GM12878 (cell line): ENCODE results near the gene FAM124B. TPM values are rescaled to one million over a fixed set of nuclear protein-coding genes. Genes with fewer than 3 reads are reported as not detected.

Experiments used
- ATAC-seq: fragments of 200-7000 bp; cut with Tn5 transposase; 3 replicates; pipeline ENCODE4 v1.9.1; 2020; ENCODE audit warnings: mild to moderate bottlenecking, moderate library complexity
- BruUV-seq: library from RNA; stranded (reverse); fragments of 400-500 nt; replicated peaks from 2 replicates; lab custom pipeline; 2021; lab: Mats Ljungman, UMichigan
- CTCF ChIA-PET: fragments of 300-600 bp; sonication (Branson Sonifier 250); formaldehyde crosslinking; extraction: SDS; loops from one replicate; lab custom pipeline; 2021; ENCODE audit warnings: inconsistent platforms; lab: Yijun Ruan, JAX
- POLR2A ChIA-PET: fragments of 350-600 bp; formaldehyde crosslinking; extraction: SDS; loops from one replicate; lab custom pipeline; 2021; ENCODE audit warnings: inconsistent platforms; lab: Charles Lee
- RAD21 ChIA-PET: fragments of 300-600 bp; sonication (Branson Sonifier 250); formaldehyde crosslinking; loops from one replicate; lab custom pipeline; 2023; ENCODE audit warnings: antibody characterized with exemption; ENCODE audit not compliant: unreplicated experiment; lab: Charles Lee
- SMC1A ChIA-PET: fragments of 300-600 bp; sonication (Branson Sonifier 250); formaldehyde crosslinking; loops from one replicate; lab custom pipeline; 2023; ENCODE audit not compliant: unreplicated experiment, uncharacterized antibody; lab: Charles Lee
- DNase-seq: peaks from one replicate; pipeline ENCODE4 v3.0.0-alpha.2; 2011; ENCODE audit warnings: low read depth, low spot score
- FAIRE-seq: peaks from 3 replicates; lab custom pipeline; 2011; peaks lifted over from hg19 to GRCh38; lab: Jason Lieb, UNC
- H2AFZ ChIP-seq: 2 replicates; pipeline ENCODE4 v1.6.0; 2011; ENCODE audit warnings: low read depth, low read length, control low read depth; ENCODE audit not compliant: control insufficient read depth
- H3K27ac ChIP-seq: 2 replicates; pipeline ENCODE4 v1.5.1; 2011; ENCODE audit warnings: control low read depth; ENCODE audit not compliant: control insufficient read depth, insufficient read depth
- H3K27me3 ChIP-seq, 2 experiments: replicated peaks in 1 of 2; 2 replicates each; pipeline versions ENCODE4 v1.6.0 to v1.6.1; 2011; ENCODE audit warnings: low read length in 1 of 2; ENCODE audit not compliant: control insufficient read depth in 2 of 2, insufficient read depth in 2 of 2
- H3K36me3 ChIP-seq, 2 experiments: 2 replicates each; pipeline ENCODE4 v1.5.1; 2011; ENCODE audit warnings: low read length in 1 of 2; ENCODE audit not compliant: control insufficient read depth in 2 of 2, insufficient read depth in 2 of 2
- H3K4me1 ChIP-seq: 2 replicates; pipeline ENCODE4 v1.6.1; 2011; ENCODE audit warnings: mild to moderate bottlenecking, low read length, moderate library complexity, mixed read lengths; ENCODE audit not compliant: control insufficient read depth, insufficient read depth
- H3K4me2 ChIP-seq: 2 replicates; pipeline ENCODE4 v1.6.0; 2011; ENCODE audit warnings: control low read depth; ENCODE audit not compliant: control insufficient read depth, insufficient read depth
- H3K4me3 ChIP-seq: fragments of 200-600 bp; sonication (generic); 2 replicates; pipeline ENCODE4 v1.5.1; 2016
- H3K79me2 ChIP-seq: 2 replicates; pipeline ENCODE4 v1.6.0; 2011; ENCODE audit warnings: low read length; ENCODE audit not compliant: control insufficient read depth, insufficient read depth
- H3K9ac ChIP-seq: 2 replicates; pipeline ENCODE4 v1.8.0; 2011; ENCODE audit warnings: low read length, control low read depth, mixed read lengths; ENCODE audit not compliant: control insufficient read depth, insufficient read depth
- H3K9me3 ChIP-seq: replicated peaks from 3 replicates; pipeline ENCODE4 v1.5.1; 2011; ENCODE audit warnings: mild to moderate bottlenecking, low read length; ENCODE audit not compliant: control insufficient read depth, insufficient read depth
- H4K20me1 ChIP-seq: 2 replicates; pipeline ENCODE4 v1.6.0; 2011; ENCODE audit not compliant: control insufficient read depth, insufficient read depth
- BMI1 ChIP-seq: fragments of 450-650 bp; IDR thresholded peaks from 2 replicates; pipeline ENCODE4 v1.6.1; 2016; ENCODE audit warnings: mild to moderate bottlenecking, moderate library complexity, borderline replicate concordance
- EED ChIP-seq: sonication (generic); IDR thresholded peaks from 2 replicates; pipeline ENCODE4 v1.6.1; 2016; ENCODE audit warnings: antibody characterized with exemption, low read depth
- FOS ChIP-seq: IDR thresholded peaks from 3 replicates; pipeline ENCODE4 v1.6.1; 2011; ENCODE audit warnings: borderline replicate concordance; ENCODE audit not compliant: insufficient read length; ENCODE audit errors: extremely low read depth
- KAT2A ChIP-seq: conservative IDR thresholded peaks from 2 replicates; pipeline ENCODE4 v1.6.1; 2011; ENCODE audit warnings: low read depth, low read length; ENCODE audit not compliant: control insufficient read depth
- KDM1A ChIP-seq: fragments of 200-600 bp; sonication (generic); IDR thresholded peaks from 2 replicates; pipeline ENCODE4 v1.6.1; 2016; ENCODE audit warnings: borderline replicate concordance
- LARP7 ChIP-seq: fragments of 450-650 bp; IDR thresholded peaks from 2 replicates; pipeline ENCODE4 v1.6.1; 2017; ENCODE audit warnings: mild to moderate bottlenecking
- MLLT1 ChIP-seq: fragments of 450-650 bp; IDR thresholded peaks from 2 replicates; pipeline ENCODE4 v1.6.1; 2016; ENCODE audit warnings: mild to moderate bottlenecking
- MTA2 ChIP-seq: fragments of 450-650 bp; IDR thresholded peaks from 2 replicates; pipeline ENCODE4 v1.6.1; 2016; ENCODE audit warnings: low read depth, mild to moderate bottlenecking, moderate library complexity
- MTA3 ChIP-seq: IDR thresholded peaks from 2 replicates; pipeline ENCODE4 v1.6.1; 2012; ENCODE audit warnings: low read length, inconsistent platforms, borderline replicate concordance
- POLR2AphosphoS5 ChIP-seq: IDR thresholded peaks from 2 replicates; pipeline ENCODE4 v1.6.1; 2011; ENCODE audit warnings: mild to moderate bottlenecking, low read length, inconsistent platforms
- RAD51 ChIP-seq: fragments of 450-650 bp; IDR thresholded peaks from 2 replicates; pipeline ENCODE4 v1.6.1; 2016; ENCODE audit warnings: moderate library complexity, mild to moderate bottlenecking, inconsistent platforms
- SMARCA5 ChIP-seq: fragments of 450-650 bp; IDR thresholded peaks from 2 replicates; pipeline ENCODE4 v1.6.1; 2017; ENCODE audit warnings: mild to moderate bottlenecking
- SMC3 ChIP-seq: IDR thresholded peaks from 2 replicates; pipeline ENCODE4 v1.6.1; 2011; ENCODE audit warnings: low read length, improper control_type of control experiment, borderline replicate concordance
- SRF ChIP-seq, 2 experiments: IDR thresholded peaks; 2 replicates each; pipeline ENCODE4 v1.6.1; 2011; ENCODE audit warnings: low read depth in 2 of 2, low read length in 2 of 2, mild to moderate bottlenecking in 1 of 2, moderate library complexity in 1 of 2
- SUZ12 ChIP-seq: fragments of 200-600 bp; sonication (generic); IDR thresholded peaks from one replicate; pipeline ENCODE4 v1.6.1; 2018; ENCODE audit warnings: antibody characterized with exemption, mild to moderate bottlenecking; ENCODE audit not compliant: unreplicated experiment
- ZBED1 ChIP-seq: IDR thresholded peaks from 2 replicates; pipeline ENCODE4 v1.6.1; 2016; ENCODE audit warnings: borderline replicate concordance
- ZZZ3 ChIP-seq: IDR thresholded peaks from 2 replicates; pipeline ENCODE4 v1.6.1; 2011; ENCODE audit warnings: low read depth; ENCODE audit not compliant: control insufficient read depth, insufficient read length
- WGBS: methylation state at CpG from one replicate; pipeline ENCODE4 v1.1.6; 2016; ENCODE audit warnings: low lambda C conversion rate; ENCODE audit not compliant: insufficient replicate concordance, insufficient coverage; ENCODE audit errors: missing lambda C conversion rate; 5-methylcytosine and 5-hydroxymethylcytosine counted together
- in situ Hi-C: fragments of 300-500 bp; cut with MboI; formaldehyde crosslinking; loops from 9 replicates; pipeline ENCODE4 v1.14.3; 2018; ENCODE audit warnings: mixed read lengths
- intact Hi-C: fragments of 100-400 bp; cut with micrococcal nuclease; formaldehyde crosslinking; loops from one replicate; pipeline ENCODE4 v1.14.2; 2022; ENCODE audit not compliant: unreplicated experiment
- polyA plus RNA-seq, 11 experiments: library from polyadenylated mRNA; depleted of rRNA in 4 of 11; unstranded in 6 of 11; stranded (reverse) in 5 of 11; fragments of >200 nt; fragmentation: Nextera tagmentation in 4 of 11; fragmentation: Illumina TruSeq in 1 of 11; extraction: Ambion mirVana in 4 of 11; extraction: Trizol in 1 of 11; gene quantifications; 1 replicate in 1 of 11; 2 replicates in 10 of 11; pipeline versions ENCODE4 v1.2.1 to v1.2.3, GENCODE V29; 2011 to 2016; ENCODE audit warnings: inconsistent platforms in 2 of 11, missing spikeins in 2 of 11, low read depth in 1 of 11
- total RNA-seq, 4 experiments: library from RNA; depleted of rRNA in 3 of 4; stranded (reverse); fragments of >200 nt in 3 of 4; fragmentation: Illumina TruSeq in 1 of 4; extraction: Trizol in 1 of 4; gene quantifications; 2 replicates each; pipeline versions ENCODE4 v1.2.1 to v1.2.3, GENCODE V29; 2013 to 2021

FAM124B gene
- total and polyA plus RNA-seq, 10 of the 15 experiments (the other 5 are each of a cell fraction or from before 2014, with no cell fraction given), result not detected

- Histone ChIP-seq H3K9ac (no peak overlapping the region), H3K79me2 (no peaks in the 10 kb centered on the region), H3K27me3 (no peaks in the 10 kb centered on the region; a peak in 1 of 4 replicates), H4K20me1 (no peaks in the 10 kb centered on the region), H3K36me3 (no peaks in the 10 kb centered on the region), H3K4me1 (no peaks in the 10 kb centered on the region), H3K9me3 (no peaks in the 10 kb centered on the region), H2AFZ (no peak overlapping the region), H3K4me3 (no peak overlapping the region), H3K4me2 (no peak overlapping the region), H3K27ac (no peak overlapping the region)
- ChIA-PET RAD21 (no interaction called here), SMC1A (interaction anchor here (0.6 to 1.7 kb wide), 2 partner anchors 18 to 1769 kb away, joined by 3 read pairs; no protein-coding TSS in a partner anchor), POLR2A (no interaction called here), CTCF (interaction anchor here (0.5 kb wide), 1 partner anchor 38 kb away, joined by 3 read pairs; no protein-coding TSS in a partner anchor)
- FAIRE-seq, result no peak
- 36% methylated on average over 3 of the region's 3 CpGs for WGBS
- DNase-seq, result no peak
- TF ChIP-seq MLLT1 (no peak), SRF (IDR thresholded peaks at IDR 0.05; ENCODE audit: low read depth in 2 of 2, low read length in 2 of 2) (no peak), EED (no peak)
- intact Hi-C loops (no loop called here), in situ Hi-C loops (no loop called here)
- no TSS peak for BruUV-seq
- ATAC-seq, result no peak
These were observed 8.6 kb downstream of the FAM124B start for GRCh38 chr2:224393157-224393872.

DNA sequence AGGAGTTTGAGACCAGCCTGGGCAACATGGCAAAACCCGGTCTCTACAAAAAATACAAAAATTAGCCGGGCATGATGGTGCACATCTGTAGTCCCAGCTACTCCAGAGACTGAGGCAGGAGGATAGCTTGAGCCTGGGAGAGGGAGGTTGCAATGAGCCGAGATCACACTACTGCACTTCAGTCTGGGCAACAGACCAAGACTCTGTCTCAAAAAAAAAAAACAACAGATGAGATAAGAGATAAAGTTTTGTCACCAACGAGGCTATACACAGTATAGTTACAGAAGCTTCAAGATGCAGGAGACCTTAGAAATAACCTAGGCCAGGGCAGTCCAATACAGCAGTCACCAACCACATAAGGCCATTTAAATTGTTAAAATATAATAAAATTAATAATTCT lies 9.4 kb downstream of the FAM124B start:
- H3K9ac ChIP-seq, result no peak overlapping the region
- no peaks in the 10 kb centered on the region for H3K79me2 ChIP-seq
- ChIA-PET SMC1A (interaction anchor here (1.6 to 1.7 kb wide), 2 partner anchors 18 to 28 kb away, joined by 3 read pairs; no protein-coding TSS in a partner anchor), CTCF (interaction anchor here (1.4 kb wide), 1 partner anchor 255 kb away, joined by 8 read pairs; no protein-coding TSS in a partner anchor), POLR2A (no interaction called here), RAD21 (no interaction called here)
- no peaks in the 10 kb centered on the region; a peak in 1 of 4 replicates for H3K27me3 ChIP-seq
- H3K4me1 ChIP-seq, result no peaks in the 10 kb centered on the region
- in situ Hi-C loops, result no loop called here
- H2AFZ ChIP-seq, result no peak overlapping the region
- no peak for DNase-seq
- H3K4me3 ChIP-seq, result no peak overlapping the region
- H3K9me3 ChIP-seq, result no peaks in the 10 kb centered on the region
- H4K20me1 ChIP-seq, result no peaks in the 10 kb centered on the region
- intact Hi-C loops, result no loop called here
- WGBS, result 50% methylated on average over 4 of the region's 4 CpGs
- ATAC-seq, result no peak
- H3K27ac ChIP-seq, result no peak overlapping the region
- no peaks in the 10 kb centered on the region for H3K36me3 ChIP-seq
- BruUV-seq, result no TSS peak
- H3K4me2 ChIP-seq, result no peak overlapping the region
- no peak for FAIRE-seq
- TF ChIP-seq SUZ12 (no peak), MTA3 (no peak), ZBED1 (no peak), BMI1 (no peak), FOS (no peak), LARP7 (no peak), KDM1A (no peak), RAD51 (no peak), SMC3 (no peak), MTA2 (no peak), POLR2AphosphoS5 (no peak), KAT2A (no peak), EED (no peak), SMARCA5 (no peak), ZZZ3 (no peak)
